H1 (cell line): Measurements from ENCODE around the gene LRRC27. TPM values are rescaled to one million over a fixed set of nuclear protein-coding genes. Genes with fewer than 3 reads are reported as not detected.

Experiments
- CTCF ChIA-PET: fragments of 300-600 bp; sonication (Branson Sonifier 250); formaldehyde crosslinking; loops from one replicate; lab custom pipeline; 2021; ENCODE audit not compliant: partially characterized antibody; lab: Charles Lee
- POLR2A ChIA-PET: fragments of 300-600 bp; sonication (Branson Sonifier 250); formaldehyde crosslinking; loops from one replicate; lab custom pipeline; 2021; ENCODE audit warnings: inconsistent platforms; ENCODE audit not compliant: partially characterized antibody; lab: Charles Lee
- DNase-seq, 2 experiments: peaks; one replicate each; pipeline versions ENCODE4 v3.0.0 to v3.0.0-alpha.2; 2010 to 2022; ENCODE audit warnings: low spot score in 2 of 2, low read depth in 1 of 2, mixed read lengths in 1 of 2
- FAIRE-seq: peaks from 2 replicates; lab custom pipeline; 2011; peaks lifted over from hg19 to GRCh38; lab: Jason Lieb, UNC
- H2AFZ ChIP-seq: 2 replicates; pipeline ENCODE4 v1.8.1; 2012; ENCODE audit warnings: low read length, inconsistent platforms
- H2AK5ac ChIP-seq: 2 replicates; pipeline ENCODE4 v1.6.1; 2013; ENCODE audit warnings: low read depth, low read length
- H2BK120ac ChIP-seq: replicated peaks from 2 replicates; pipeline ENCODE3; 2013; ENCODE audit warnings: low read depth, low read length, inconsistent platforms
- H2BK12ac ChIP-seq: 2 replicates; pipeline ENCODE4 v1.6.1; 2013; ENCODE audit warnings: low read depth, low read length
- H2BK15ac ChIP-seq: 2 replicates; pipeline ENCODE4 v1.6.1; 2013; ENCODE audit warnings: low read length
- H2BK20ac ChIP-seq: 2 replicates; pipeline ENCODE4 v1.6.1; 2013; ENCODE audit warnings: low read length
- H2BK5ac ChIP-seq: 2 replicates; pipeline ENCODE4 v1.6.1; 2013; ENCODE audit warnings: low read depth, low read length
- H3K14ac ChIP-seq: 2 replicates; pipeline ENCODE4 v1.6.1; 2013; ENCODE audit warnings: inconsistent platforms; ENCODE audit not compliant: insufficient read length
- H3K18ac ChIP-seq: 2 replicates; pipeline ENCODE4 v1.6.1; 2013; ENCODE audit warnings: low read length; ENCODE audit errors: extremely low read depth
- H3K23ac ChIP-seq: 2 replicates; pipeline ENCODE4 v1.6.1; 2013; ENCODE audit warnings: inconsistent platforms; ENCODE audit not compliant: insufficient read length
- H3K23me2 ChIP-seq: 2 replicates; pipeline ENCODE4 v1.6.1; 2013; ENCODE audit warnings: low read depth, low read length
- H3K27ac ChIP-seq: 2 replicates; pipeline ENCODE4 v1.6.1; 2011; ENCODE audit warnings: low read depth, low read length, inconsistent platforms
- H3K27me3 ChIP-seq, 4 experiments: replicated peaks in 1 of 4; 1 replicate in 1 of 4; 2 replicates in 3 of 4; pipeline versions ENCODE4 v1.6.1 to v1.8.1; 2011 to 2013; ENCODE audit warnings: low read length in 3 of 4, mild to moderate bottlenecking in 3 of 4, inconsistent platforms in 2 of 4, mixed read lengths in 2 of 4, moderate library complexity in 1 of 4; ENCODE audit not compliant: control insufficient read depth in 3 of 4, insufficient read depth in 3 of 4; ENCODE audit errors: extremely low read depth in 1 of 4
- H3K36me3 ChIP-seq, 4 experiments: 2 replicates each; pipeline versions ENCODE4 v1.6.1 to v1.8.1; 2011 to 2013; ENCODE audit warnings: mild to moderate bottlenecking in 4 of 4, low read length in 3 of 4, moderate library complexity in 2 of 4, control low read depth in 1 of 4, inconsistent platforms in 1 of 4; ENCODE audit not compliant: insufficient read depth in 4 of 4, control insufficient read depth in 2 of 4
- H3K4ac ChIP-seq: replicated peaks from 2 replicates; pipeline ENCODE3; 2013; ENCODE audit warnings: low read length, low read depth, mixed read lengths, inconsistent platforms; ENCODE audit not compliant: insufficient read length
- H3K4me1 ChIP-seq, 4 experiments: replicated peaks in 1 of 4; 1 replicate in 1 of 4; 2 replicates in 3 of 4; pipeline versions ENCODE4 v1.6.1 to v1.8.1; 2011 to 2013; ENCODE audit warnings: low read length in 3 of 4, inconsistent platforms in 2 of 4, mixed read lengths in 1 of 4; ENCODE audit not compliant: insufficient read depth in 4 of 4, control insufficient read depth in 3 of 4
- H3K4me2 ChIP-seq, 2 experiments: 2 replicates each; pipeline versions ENCODE4 v1.6.1 to v1.8.1; 2011 to 2013; ENCODE audit warnings: low read depth in 2 of 2, low read length in 2 of 2, control low read depth in 1 of 2, inconsistent platforms in 1 of 2, mild to moderate bottlenecking in 1 of 2; ENCODE audit not compliant: insufficient read depth in 1 of 2
- H3K4me3 ChIP-seq, 4 experiments: fragments of 200-600, 300-600 bp in 1 of 4; sonication (generic), shearing (Covaris generic), sonication (Bioruptor Twin) in 1 of 4; 2 replicates each; pipeline versions ENCODE4 v1.5.1 to v1.8.1; 2011 to 2016; ENCODE audit warnings: low read length in 4 of 4, low read depth in 3 of 4, control low read depth in 2 of 4, inconsistent platforms in 2 of 4, mild to moderate bottlenecking in 2 of 4, mixed read lengths in 1 of 4, moderate library complexity in 1 of 4; ENCODE audit not compliant: insufficient read depth in 2 of 4; ENCODE audit errors: extremely low read depth in 1 of 4
- H3K56ac ChIP-seq: replicated peaks from 2 replicates; pipeline ENCODE3; 2013; ENCODE audit warnings: low read depth, mild to moderate bottlenecking, mixed read lengths, low read length, inconsistent platforms; ENCODE audit not compliant: insufficient read length
- H3K79me1 ChIP-seq: 2 replicates; pipeline ENCODE4 v1.6.1; 2013; ENCODE audit warnings: low read depth, low read length, control low read depth
- H3K79me2 ChIP-seq, 2 experiments: 2 replicates each; pipeline versions ENCODE4 v1.6.1 to v1.8.1; 2012 to 2013; ENCODE audit warnings: low read length in 2 of 2, mild to moderate bottlenecking in 2 of 2, inconsistent platforms in 1 of 2; ENCODE audit not compliant: insufficient read depth in 2 of 2, control insufficient read depth in 1 of 2
- H3K9ac ChIP-seq, 4 experiments: replicated peaks in 1 of 4; 1 replicate in 1 of 4; 2 replicates in 3 of 4; pipeline versions ENCODE4 v1.6.1 to v1.8.1; 2011 to 2013; ENCODE audit warnings: low read depth in 3 of 4, low read length in 3 of 4, control low read depth in 2 of 4, mild to moderate bottlenecking in 2 of 4, moderate library complexity in 2 of 4, inconsistent platforms in 1 of 4; ENCODE audit errors: extremely low read depth in 1 of 4
- H3K9me3 ChIP-seq, 2 experiments: 2 replicates each; pipeline versions ENCODE4 v1.6.1 to v1.8.1; 2012 to 2013; ENCODE audit warnings: mild to moderate bottlenecking in 2 of 2, moderate library complexity in 2 of 2, control low read depth in 1 of 2, inconsistent platforms in 1 of 2, low read depth in 1 of 2, low read length in 1 of 2, mixed read lengths in 1 of 2; ENCODE audit not compliant: insufficient read depth in 2 of 2
- H4K20me1 ChIP-seq, 2 experiments: replicated peaks in 1 of 2; 2 replicates each; pipeline versions ENCODE3 to v1.8.1; 2011 to 2013; ENCODE audit warnings: inconsistent platforms in 2 of 2, low read length in 2 of 2, mild to moderate bottlenecking in 1 of 2; ENCODE audit not compliant: insufficient read depth in 2 of 2, control insufficient read depth in 1 of 2
- H4K5ac ChIP-seq: 2 replicates; pipeline ENCODE4 v1.6.1; 2013; ENCODE audit warnings: low read length, low read depth, mixed read lengths, inconsistent platforms; ENCODE audit not compliant: insufficient read length
- H4K8ac ChIP-seq: 2 replicates; pipeline ENCODE4 v1.8.0; 2013; ENCODE audit warnings: mild to moderate bottlenecking, moderate library complexity, low read length, inconsistent platforms; ENCODE audit not compliant: insufficient read depth; ENCODE audit errors: extremely low read depth
- H4K91ac ChIP-seq: replicated peaks from 2 replicates; pipeline ENCODE3; 2013; ENCODE audit warnings: low read length, mixed read lengths, inconsistent platforms; ENCODE audit not compliant: insufficient read length
- BACH1 ChIP-seq: IDR thresholded peaks from 2 replicates; pipeline ENCODE4 v1.6.1; 2012; ENCODE audit warnings: low read length, improper control_type of control experiment
- BRCA1 ChIP-seq: IDR thresholded peaks from 2 replicates; pipeline ENCODE4 v1.6.1; 2012; ENCODE audit warnings: low read depth, low read length, improper control_type of control experiment
- CHD2 ChIP-seq: IDR thresholded peaks from 2 replicates; pipeline ENCODE4 v1.6.1; 2012; ENCODE audit warnings: low read length, improper control_type of control experiment
- CREB1 ChIP-seq: IDR thresholded peaks from 2 replicates; pipeline ENCODE4 v1.6.1; 2012; ENCODE audit warnings: inconsistent platforms
- KDM5A ChIP-seq: fragments of 200-600 bp; IDR thresholded peaks from 2 replicates; pipeline ENCODE4 v1.7.1; 2012; ENCODE audit warnings: mild to moderate bottlenecking, low read length, inconsistent platforms, mixed read lengths
- SRF ChIP-seq: IDR thresholded peaks from 2 replicates; pipeline ENCODE4 v1.6.1; 2011; ENCODE audit warnings: mild to moderate bottlenecking, low read depth, low read length, moderate library complexity
- TAF1 ChIP-seq: IDR thresholded peaks from 2 replicates; pipeline ENCODE4 v1.6.1; 2011; ENCODE audit warnings: mild to moderate bottlenecking, low read depth, low read length
- WGBS, 2 experiments: shearing (Covaris generic) in 1 of 2; methylation state at CpG; one replicate each; pipeline versions ENCODE4 v1.1.6 to v1.1.7; 2013 to 2015; ENCODE audit warnings: low lambda C conversion rate in 2 of 2, mixed read lengths in 2 of 2, inconsistent platforms in 1 of 2, low coverage in 1 of 2, missing lambda C conversion rate in 1 of 2; ENCODE audit not compliant: insufficient replicate concordance in 2 of 2, insufficient coverage in 1 of 2, insufficient read length in 1 of 2; ENCODE audit errors: extremely low coverage in 1 of 2, missing lambda C conversion rate in 1 of 2; 5-methylcytosine and 5-hydroxymethylcytosine counted together
- polyA plus RNA-seq, 7 experiments: library from polyadenylated mRNA; depleted of rRNA in 3 of 7; stranded (reverse) in 5 of 7; unstranded in 2 of 7; fragments of >200 nt in 5 of 7; fragments of 200-250 nt in 2 of 7; gene quantifications; 1 replicate in 5 of 7; 2 replicates in 1 of 7; 4 replicates in 1 of 7; pipeline versions ENCODE4 v1.2.1 to v1.2.3, GENCODE V29; 2011 to 2013; ENCODE audit warnings: missing spikeins in 2 of 7, mixed read lengths in 2 of 7
- total RNA-seq: library from RNA; stranded (reverse); fragmentation: NEBNext Ultra II Directional; extraction: Animal tissue kit (Norgen Biotek cat#: 25700); gene quantifications from 2 replicates; pipeline ENCODE4 v1.2.1, GENCODE V29; 2021
- TF ChIP-seq, protein P1 (sequence below): IDR thresholded peaks from 2 replicates; pipeline ENCODE4 v1.6.1; 2011; ENCODE audit warnings: low read depth, mild to moderate bottlenecking, low read length; ENCODE audit not compliant: insufficient read depth
- TF ChIP-seq, protein P2 (sequence below): IDR thresholded peaks from 2 replicates; pipeline ENCODE4 v1.6.1; 2011; ENCODE audit warnings: low read length, improper control_type of control experiment

The LRRC27 gene
- total and polyA plus RNA-seq, 2 of the 8 experiments (the other 6 are each of a cell fraction or from before 2014, with no cell fraction given), result 1.2 to 3.8 TPM

DNA sequence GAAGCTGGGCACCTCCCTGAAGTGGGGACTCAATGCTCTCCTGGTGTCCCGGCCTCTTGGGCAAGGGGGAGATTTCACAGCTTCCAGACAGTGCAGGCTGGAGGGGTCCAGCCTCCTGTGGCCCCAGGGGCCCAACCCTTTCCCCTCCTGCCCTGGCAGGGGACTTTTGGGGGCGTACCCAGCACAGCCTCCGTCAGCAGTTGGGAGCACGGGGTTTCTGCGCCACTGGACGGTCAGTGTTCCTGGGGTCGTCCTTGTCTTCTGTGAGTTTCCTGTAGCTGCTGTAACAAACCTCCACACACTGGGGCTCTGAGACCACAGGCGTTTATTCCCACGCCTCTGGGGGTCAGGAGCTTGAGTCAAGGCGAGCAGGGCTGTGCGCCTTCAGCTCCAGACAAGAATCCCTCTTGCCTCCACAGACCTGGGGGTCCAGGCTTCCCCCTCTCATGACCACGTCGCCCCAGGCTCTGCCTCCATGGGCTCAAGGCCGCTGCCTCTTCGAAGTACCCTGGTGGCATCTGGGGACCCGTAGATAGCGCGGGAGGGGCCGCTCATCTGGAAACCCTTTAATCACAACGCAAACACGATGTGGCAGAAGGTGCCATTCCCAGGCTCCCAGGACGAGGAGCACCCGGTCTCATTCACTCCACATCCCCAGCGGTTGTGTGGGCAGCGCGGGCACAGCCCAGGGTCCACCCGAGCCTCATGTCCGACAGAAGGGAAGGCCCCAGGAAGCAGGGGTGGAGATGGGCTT lies 79.0 kb downstream of the LRRC27 start:
- Histone ChIP-seq H3K27me3 (0 out of 7 replicates have a peak, but pooled peaks cover 0 to 2% (median 0%) of the 10 kb centered on the region in 4 experiments), H4K20me1 (peaks cover 0 to 6% of the 10 kb centered on the region in 2 experiments), H3K4me3 (no peak overlapping the region), H3K79me1 (peaks cover 6% of the 10 kb centered on the region), H3K4me2 (no peak overlapping the region), H3K36me3 (peaks cover 0 to 4% (median 0%) of the 10 kb centered on the region in 4 experiments; a peak in 1 of 8 replicates), H2BK15ac (peak overlapping the region; percentile 72; the same call in 1 of the 2 replicates), H3K56ac (no peak overlapping the region), H3K79me2 (peaks cover 0 to 4% of the 10 kb centered on the region in 2 experiments; a peak in 1 of 4 replicates), H3K18ac (peak overlapping the region; percentile 6), H2AK5ac (no peak overlapping the region), H3K14ac (no peak overlapping the region), H2BK120ac (peak overlapping the region; percentile 26), H4K5ac (no peak overlapping the region), H3K9me3 (no peaks in the 10 kb centered on the region), H3K23me2 (peaks cover 7% of the 10 kb centered on the region; the same call in 1 of the 2 replicates), H3K23ac (no peak overlapping the region), H3K9ac (no peak overlapping the region), H3K4me1 (peaks cover 3 to 51% (median 40%) of the 10 kb centered on the region in 4 experiments), H2AFZ (no peak overlapping the region), H4K8ac (peak overlapping the region; percentile 60), H3K27ac (no peak overlapping the region), H2BK12ac (peak overlapping the region; percentile 75; the same call in 1 of the 2 replicates), H4K91ac (peak overlapping the region; percentile 83), H2BK5ac (peak overlapping the region; percentile 97), H2BK20ac (peak overlapping the region; percentile 80; the same call in 1 of the 2 replicates), H3K4ac (no peak overlapping the region)
- FAIRE-seq (no peak), DNase-seq (no peak)
- ChIA-PET POLR2A (interaction anchor here (1.1 to 5.6 kb wide), 7 partner anchors 9 to 55 kb away, joined by 3 to 71 read pairs (median 5); no protein-coding TSS in a partner anchor), CTCF (interaction anchor here (0.6 to 3.2 kb wide), 13 partner anchors 8 to 70 kb away, joined by 3 to 11 read pairs (median 4); no protein-coding TSS in a partner anchor)
- 87% methylated on average over 27 of the region's 28 CpGs; no CpG with 5 or more reads in 1 of the 2 experiments for WGBS, 2 experiments
- TF ChIP-seq BRCA1, result no peak
- no peak for TF ChIP-seq SRF
- TF ChIP-seq TAF1, result no peak
- no peak for TF ChIP-seq CREB1
- TF ChIP-seq CHD2, result no peak
- TF ChIP-seq, protein P1, sequence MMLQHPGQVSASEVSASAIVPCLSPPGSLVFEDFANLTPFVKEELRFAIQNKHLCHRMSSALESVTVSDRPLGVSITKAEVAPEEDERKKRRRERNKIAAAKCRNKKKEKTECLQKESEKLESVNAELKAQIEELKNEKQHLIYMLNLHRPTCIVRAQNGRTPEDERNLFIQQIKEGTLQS, result no peak
- TF ChIP-seq, protein P2, sequence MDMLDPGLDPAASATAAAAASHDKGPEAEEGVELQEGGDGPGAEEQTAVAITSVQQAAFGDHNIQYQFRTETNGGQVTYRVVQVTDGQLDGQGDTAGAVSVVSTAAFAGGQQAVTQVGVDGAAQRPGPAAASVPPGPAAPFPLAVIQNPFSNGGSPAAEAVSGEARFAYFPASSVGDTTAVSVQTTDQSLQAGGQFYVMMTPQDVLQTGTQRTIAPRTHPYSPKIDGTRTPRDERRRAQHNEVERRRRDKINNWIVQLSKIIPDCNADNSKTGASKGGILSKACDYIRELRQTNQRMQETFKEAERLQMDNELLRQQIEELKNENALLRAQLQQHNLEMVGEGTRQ, result no peak
- no peak for TF ChIP-seq KDM5A
- no peak for TF ChIP-seq BACH1
